Activated CD8-positive, alpha-beta memory T cell treated with anti-CD3 and anti-CD28 coated beads for 4 hours (primary cell): ENCODE results near the gene SPTSSB.

ENCODE experiments used
- DNase-seq, 2 donors: peaks; one replicate each; pipeline ENCODE4 v3.0.0-alpha.2; 2020; ENCODE audit warnings: low read depth in 2 of 2

The SPTSSB gene

GRCh38 chr3:161371441-161372320 lies at the start of gene SPTSSB:
Gene SPTSSB, minus strand, starts transcription at chr3:161371517. Its CDS starts 25,194 bp downstream, at chr3:161346323.
- no peak for DNase-seq

- no peak for DNase-seq
Measured at GRCh38 chr3:161420746-161421145, 49.4 kb upstream of the SPTSSB start.

- DNase-seq = no peak
Measured at GRCh38 chr3:161419555-161420333, 48.4 kb upstream of the SPTSSB start.

GRCh38 chr3:161415506-161416231 lies 44.4 kb upstream of the SPTSSB start:
- DNase-seq = no peak

GRCh38 chr3:161414907-161415306 lies 43.6 kb upstream of the SPTSSB start:
- no peak for DNase-seq

GRCh38 chr3:161413855-161414210 lies 42.5 kb upstream of the SPTSSB start:
- DNase-seq = no peak

- DNase-seq = no peak
Measured at GRCh38 chr3:161413127-161413854, 42.0 kb upstream of the SPTSSB start.

- no peak for DNase-seq
Measured at GRCh38 chr3:161412123-161412522, 40.8 kb upstream of the SPTSSB start.

GRCh38 chr3:161409858-161410257 lies 38.5 kb upstream of the SPTSSB start:
- no peak for DNase-seq

GRCh38 chr3:161409069-161409468 lies 37.8 kb upstream of the SPTSSB start:
- no peak for DNase-seq

- DNase-seq = no peak
Measured at GRCh38 chr3:161406594-161407555, 35.6 kb upstream of the SPTSSB start.

- no peak for DNase-seq
Measured at GRCh38 chr3:161405836-161406235, 34.5 kb upstream of the SPTSSB start.

GRCh38 chr3:161405087-161405486 lies 33.8 kb upstream of the SPTSSB start:
- no peak for DNase-seq

- DNase-seq = no peak
Measured at GRCh38 chr3:161403251-161403650, 31.9 kb upstream of the SPTSSB start.

GRCh38 chr3:161401389-161401788 lies 30.1 kb upstream of the SPTSSB start:
- no peak for DNase-seq

GRCh38 chr3:161400650-161401049 lies 29.3 kb upstream of the SPTSSB start:
- DNase-seq = no peak

GRCh38 chr3:161395115-161396012 lies 24.0 kb upstream of the SPTSSB start:
- no peak for DNase-seq

- no peak for DNase-seq
Measured at GRCh38 chr3:161393803-161394202, 22.5 kb upstream of the SPTSSB start.

- no peak for DNase-seq
Measured at GRCh38 chr3:161393310-161393709, 22.0 kb upstream of the SPTSSB start.
